Astrocyte (in vitro differentiated cells and primary cell): ENCODE data around the gene ATP5F1D. TPM values are rescaled to one million over a fixed set of nuclear protein-coding genes. Genes with fewer than 3 reads are reported as not detected.
A peak's percentile ranks its signal among the peaks of the same experiment; 100 is the strongest.

Experiments
- DNase-seq: peaks from one replicate; pipeline ENCODE4 v3.0.0-alpha.2; 2010; ENCODE audit warnings: low read depth
- FAIRE-seq: peaks from 2 replicates; lab custom pipeline; 2011; peaks lifted over from hg19 to GRCh38; lab: Jason Lieb, UNC
- H2AFZ ChIP-seq: 2 replicates; pipeline ENCODE4 v1.6.0; 2012; ENCODE audit warnings: low read depth, low read length, inconsistent platforms
- H3K27ac ChIP-seq: 2 replicates; pipeline ENCODE4 v1.5.1; 2011; ENCODE audit warnings: low read depth, low read length, inconsistent platforms
- H3K27me3 ChIP-seq: 2 replicates; pipeline ENCODE4 v1.6.0; 2011; ENCODE audit warnings: low read length, inconsistent platforms; ENCODE audit not compliant: insufficient read depth
- H3K36me3 ChIP-seq: 2 replicates; pipeline ENCODE4 v1.5.1; 2011; ENCODE audit warnings: low read length, inconsistent platforms; ENCODE audit not compliant: insufficient read depth
- H3K4me1 ChIP-seq: 2 replicates; pipeline ENCODE4 v1.5.1; 2011; ENCODE audit warnings: low read length, inconsistent platforms; ENCODE audit not compliant: insufficient read depth
- H3K4me2 ChIP-seq: 2 replicates; pipeline ENCODE4 v1.6.0; 2012; ENCODE audit warnings: low read length, inconsistent platforms
- H3K4me3 ChIP-seq: 2 replicates; pipeline ENCODE4 v1.5.1; 2011; ENCODE audit warnings: low read depth, mild to moderate bottlenecking, low read length, inconsistent platforms; ENCODE audit not compliant: insufficient read depth
- H3K79me2 ChIP-seq: 2 replicates; pipeline ENCODE4 v1.6.0; 2012; ENCODE audit warnings: mild to moderate bottlenecking, low read length, inconsistent platforms; ENCODE audit not compliant: insufficient read depth
- H3K9ac ChIP-seq: 2 replicates; pipeline ENCODE4 v1.6.0; 2012; ENCODE audit warnings: mild to moderate bottlenecking, low read length, inconsistent platforms
- H3K9me3 ChIP-seq: 2 replicates; pipeline ENCODE4 v1.5.1; 2012; ENCODE audit warnings: low read depth, mild to moderate bottlenecking, low read length, inconsistent platforms; ENCODE audit not compliant: insufficient read depth
- H4K20me1 ChIP-seq: 2 replicates; pipeline ENCODE4 v1.6.0; 2012; ENCODE audit warnings: low read length, inconsistent platforms; ENCODE audit not compliant: insufficient read depth
- H3K27ac Mint-ChIP-seq: one replicate; pipeline ENCODE4 v1.8.0; 2021; ENCODE audit warnings: mild to moderate bottlenecking, mixed read lengths; ENCODE audit not compliant: unreplicated experiment
- H3K27me3 Mint-ChIP-seq: one replicate; pipeline ENCODE4 v1.8.0; 2021; ENCODE audit warnings: low read depth, mixed read lengths; ENCODE audit not compliant: unreplicated experiment
- H3K36me3 Mint-ChIP-seq: one replicate; pipeline ENCODE4 v1.8.0; 2021; ENCODE audit warnings: low read depth, mixed read lengths; ENCODE audit not compliant: unreplicated experiment
- H3K4me1 Mint-ChIP-seq: one replicate; pipeline ENCODE4 v1.8.0; 2021; ENCODE audit warnings: low read depth, mixed read lengths; ENCODE audit not compliant: unreplicated experiment
- H3K4me3 Mint-ChIP-seq: one replicate; pipeline ENCODE4 v1.8.0; 2021; ENCODE audit warnings: mild to moderate bottlenecking, moderate library complexity, mixed read lengths; ENCODE audit not compliant: unreplicated experiment
- H3K9me3 Mint-ChIP-seq: one replicate; pipeline ENCODE4 v1.8.0; 2021; ENCODE audit warnings: mild to moderate bottlenecking, mixed read lengths; ENCODE audit not compliant: unreplicated experiment
- EZH2 ChIP-seq: IDR thresholded peaks from 2 replicates; pipeline ENCODE4 v1.6.1; 2012; ENCODE audit warnings: mild to moderate bottlenecking, low read length, inconsistent platforms; ENCODE audit not compliant: insufficient read depth
- total RNA-seq: library from RNA; stranded (reverse); gene quantifications from 2 replicates; pipeline ENCODE4 v1.2.1, GENCODE V29; 2021
- TF ChIP-seq, protein P1 (sequence below): IDR thresholded peaks from 2 replicates; pipeline ENCODE4 v1.5.1; 2011; ENCODE audit warnings: low read depth, mild to moderate bottlenecking, inconsistent platforms, low read length, moderate library complexity; ENCODE audit not compliant: insufficient read depth

The ATP5F1D gene
- total RNA-seq, 1 donor from 2014 or later: 154 TPM

DNA sequence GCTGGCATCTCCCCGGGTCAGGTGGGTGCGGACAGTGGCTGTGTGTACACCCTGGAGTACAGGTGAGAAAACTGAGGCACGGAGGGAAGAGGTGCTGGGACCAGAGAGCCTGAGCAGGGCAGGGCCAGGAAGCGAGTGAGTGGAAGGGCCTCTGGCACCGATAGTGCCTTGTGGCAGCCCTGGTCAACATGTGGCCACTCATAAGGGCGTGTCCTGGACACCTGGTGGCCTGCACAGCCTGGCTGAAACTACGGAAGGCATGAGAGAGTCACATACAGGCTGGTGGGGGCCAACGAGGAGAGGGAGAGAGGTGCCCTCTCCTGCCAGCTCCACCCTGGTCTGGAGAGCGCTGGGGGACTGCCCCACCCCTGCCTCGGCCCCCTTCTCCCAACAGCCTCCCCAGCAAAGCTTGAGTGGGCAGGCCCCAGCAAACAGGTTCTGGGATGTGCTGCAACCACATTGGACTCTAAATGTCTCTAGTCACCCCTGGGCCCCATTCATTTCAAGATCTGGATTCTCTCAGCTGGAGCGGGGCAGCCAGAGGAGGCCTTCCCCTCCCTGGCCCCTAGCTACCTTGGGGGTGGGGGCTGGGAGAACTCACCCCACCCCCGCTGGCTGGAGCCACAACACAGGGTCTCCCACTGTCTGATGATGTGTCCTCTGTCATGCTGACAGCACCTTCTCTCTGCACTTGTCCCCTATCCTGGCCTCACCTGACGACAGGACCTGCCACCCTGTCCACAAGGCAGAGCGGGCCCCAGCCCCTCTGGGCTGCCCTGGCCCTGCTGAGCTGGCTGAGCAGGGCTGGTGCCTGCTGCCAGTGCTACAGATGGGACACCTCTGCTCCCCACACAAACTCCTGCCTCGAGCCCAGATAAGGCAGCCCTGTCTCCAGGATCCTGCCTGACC is 9.6 kb upstream of the ATP5F1D start:
- H3K4me1 Mint-ChIP-seq: peaks cover 11% of the 10 kb centered on the region
- Histone ChIP-seq H3K27ac (no peak overlapping the region), H3K4me2 (peak overlapping the region; percentile 15), H3K4me3 (no peak overlapping the region), H2AFZ (no peak overlapping the region), H3K4me1 (peaks cover 21% of the 10 kb centered on the region), H4K20me1 (peaks cover 45% of the 10 kb centered on the region), H3K36me3 (peaks cover 3% of the 10 kb centered on the region), H3K27me3 (no peaks in the 10 kb centered on the region), H3K9me3 (no peaks in the 10 kb centered on the region), H3K79me2 (peaks cover 13% of the 10 kb centered on the region), H3K9ac (peak overlapping the region; percentile 19)
- no peak for DNase-seq
- peaks cover 7% of the 10 kb centered on the region for H3K36me3 Mint-ChIP-seq
- peak overlapping the region; percentile 59 for H3K27ac Mint-ChIP-seq
- H3K4me3 Mint-ChIP-seq: no peak overlapping the region
- H3K9me3 Mint-ChIP-seq: no peaks in the 10 kb centered on the region
- no peaks in the 10 kb centered on the region for H3K27me3 Mint-ChIP-seq
- FAIRE-seq: no peak
- no peak for TF ChIP-seq EZH2
- TF ChIP-seq, protein P1, sequence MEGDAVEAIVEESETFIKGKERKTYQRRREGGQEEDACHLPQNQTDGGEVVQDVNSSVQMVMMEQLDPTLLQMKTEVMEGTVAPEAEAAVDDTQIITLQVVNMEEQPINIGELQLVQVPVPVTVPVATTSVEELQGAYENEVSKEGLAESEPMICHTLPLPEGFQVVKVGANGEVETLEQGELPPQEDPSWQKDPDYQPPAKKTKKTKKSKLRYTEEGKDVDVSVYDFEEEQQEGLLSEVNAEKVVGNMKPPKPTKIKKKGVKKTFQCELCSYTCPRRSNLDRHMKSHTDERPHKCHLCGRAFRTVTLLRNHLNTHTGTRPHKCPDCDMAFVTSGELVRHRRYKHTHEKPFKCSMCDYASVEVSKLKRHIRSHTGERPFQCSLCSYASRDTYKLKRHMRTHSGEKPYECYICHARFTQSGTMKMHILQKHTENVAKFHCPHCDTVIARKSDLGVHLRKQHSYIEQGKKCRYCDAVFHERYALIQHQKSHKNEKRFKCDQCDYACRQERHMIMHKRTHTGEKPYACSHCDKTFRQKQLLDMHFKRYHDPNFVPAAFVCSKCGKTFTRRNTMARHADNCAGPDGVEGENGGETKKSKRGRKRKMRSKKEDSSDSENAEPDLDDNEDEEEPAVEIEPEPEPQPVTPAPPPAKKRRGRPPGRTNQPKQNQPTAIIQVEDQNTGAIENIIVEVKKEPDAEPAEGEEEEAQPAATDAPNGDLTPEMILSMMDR: no peak

DNA sequence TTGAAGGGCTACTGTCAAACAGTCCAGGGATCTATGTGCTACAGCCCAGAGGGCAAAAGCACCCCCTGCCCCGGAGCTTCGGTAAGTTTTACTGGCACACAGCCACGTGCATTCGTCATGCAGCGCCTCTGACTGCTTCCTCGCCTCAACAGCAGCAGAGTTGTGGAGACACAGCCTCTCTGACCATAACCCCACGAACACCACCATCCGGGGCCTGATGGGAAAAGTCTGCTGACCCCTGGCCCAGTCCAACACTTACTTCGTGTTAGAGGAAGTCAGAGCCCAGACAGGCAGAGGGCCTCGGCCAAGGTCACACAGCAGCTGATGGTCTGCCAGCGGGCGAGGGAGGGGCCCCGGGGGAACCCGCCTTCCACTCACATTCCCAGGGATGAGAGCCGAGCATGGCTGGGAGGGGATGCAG is 8.9 kb upstream of the ATP5F1D start:
- Mint-ChIP-seq H3K27ac (peak overlapping the region; percentile 58), H3K4me1 (peaks cover 11% of the 10 kb centered on the region), H3K27me3 (no peaks in the 10 kb centered on the region), H3K36me3 (peaks cover 7% of the 10 kb centered on the region), H3K4me3 (no peak overlapping the region), H3K9me3 (no peaks in the 10 kb centered on the region)
- peaks cover 21% of the 10 kb centered on the region for H3K4me1 ChIP-seq
- no peaks in the 10 kb centered on the region for H3K27me3 ChIP-seq
- H3K9ac ChIP-seq: peak overlapping the region; percentile 19
- TF ChIP-seq, protein P1: no peak
- no peak for TF ChIP-seq EZH2
- FAIRE-seq (no peak), DNase-seq (peak; percentile 46)
- H3K27ac ChIP-seq: no peak overlapping the region
- H4K20me1 ChIP-seq: peaks cover 45% of the 10 kb centered on the region
- peaks cover 13% of the 10 kb centered on the region for H3K79me2 ChIP-seq
- peaks cover 3% of the 10 kb centered on the region for H3K36me3 ChIP-seq
- no peak overlapping the region for H3K4me3 ChIP-seq
- H3K4me2 ChIP-seq: peak overlapping the region; percentile 15
- no peaks in the 10 kb centered on the region for H3K9me3 ChIP-seq
- H2AFZ ChIP-seq: no peak overlapping the region
